Stomach smooth muscle (tissue), 2 donors: Measurements from ENCODE around the gene ANK2.

Source experiments
- H3K27ac ChIP-seq: one replicate; pipeline ENCODE4 v1.7.0; 2013; ENCODE audit warnings: mild to moderate bottlenecking, low read length, inconsistent platforms
- H3K27me3 ChIP-seq, 2 donors: one replicate each; pipeline ENCODE4 v1.7.0; 2013; ENCODE audit warnings: low read length in 2 of 2; ENCODE audit not compliant: insufficient read depth in 2 of 2, control insufficient read depth in 1 of 2
- H3K36me3 ChIP-seq, 2 donors: one replicate each; pipeline ENCODE4 v1.7.0; 2013; ENCODE audit warnings: low read length in 2 of 2; ENCODE audit not compliant: control insufficient read depth in 2 of 2, insufficient read depth in 2 of 2
- H3K4me1 ChIP-seq: one replicate; pipeline ENCODE4 v1.7.0; 2013; ENCODE audit warnings: low read length; ENCODE audit not compliant: control insufficient read depth, insufficient read depth
- H3K4me3 ChIP-seq, 2 donors: one replicate each; pipeline ENCODE4 v1.7.0; 2013; ENCODE audit warnings: low read length in 2 of 2
- H3K9ac ChIP-seq, 2 donors: one replicate each; pipeline ENCODE4 v1.7.0; 2013; ENCODE audit warnings: low read length in 2 of 2, mild to moderate bottlenecking in 1 of 2
- H3K9me3 ChIP-seq, 2 donors: one replicate each; pipeline ENCODE4 v1.7.0; 2013; ENCODE audit warnings: low read length in 2 of 2; ENCODE audit not compliant: control insufficient read depth in 2 of 2
- donor health status: healthy.
- donor health status: Pancreatic carcinoma.

Gene ANK2

GRCh38 chr4:113090954-113091353, 41.5 kb downstream of the ANK2 start:
- Histone ChIP-seq H3K27me3 (no peaks in the 10 kb centered on the region), H3K4me3 (no peak overlapping the region), H3K36me3 (no peaks in the 10 kb centered on the region), H3K9me3 (no peaks in the 10 kb centered on the region), H3K9ac (no peak overlapping the region), H3K27ac (no peak overlapping the region), H3K4me1 (no peaks in the 10 kb centered on the region)

DNA sequence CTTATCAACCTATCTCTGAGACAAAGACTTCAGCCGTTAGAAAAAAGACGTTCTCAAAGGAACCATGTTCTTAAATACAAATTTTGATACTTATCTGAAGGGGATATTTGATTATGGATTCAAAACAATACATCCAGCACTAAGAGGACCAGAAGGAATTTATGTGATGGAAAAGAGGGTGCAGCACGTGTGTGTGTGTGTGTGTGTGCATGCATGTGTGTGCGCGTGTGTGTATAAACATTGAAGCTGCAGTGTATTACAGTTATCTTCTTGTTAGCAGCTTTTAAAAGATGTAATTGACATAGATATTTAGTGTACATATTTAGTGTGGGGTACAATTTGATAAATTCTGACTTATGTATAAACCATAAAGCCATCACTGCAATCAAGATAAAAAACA, 44.9 kb downstream of the ANK2 start:
- Histone ChIP-seq H3K36me3 (no peaks in the 10 kb centered on the region), H3K9ac (no peak overlapping the region), H3K9me3 (no peaks in the 10 kb centered on the region), H3K27me3 (no peaks in the 10 kb centered on the region), H3K4me1 (no peaks in the 10 kb centered on the region), H3K4me3 (no peak overlapping the region), H3K27ac (no peak overlapping the region)

- Histone ChIP-seq H3K9me3 (no peaks in the 10 kb centered on the region), H3K27ac (no peak overlapping the region), H3K9ac (no peak overlapping the region), H3K4me1 (no peaks in the 10 kb centered on the region), H3K36me3 (no peaks in the 10 kb centered on the region), H3K4me3 (no peak overlapping the region), H3K27me3 (no peaks in the 10 kb centered on the region)
These were observed 45.3 kb downstream of the ANK2 start for GRCh38 chr4:113094802-113095201.

DNA sequence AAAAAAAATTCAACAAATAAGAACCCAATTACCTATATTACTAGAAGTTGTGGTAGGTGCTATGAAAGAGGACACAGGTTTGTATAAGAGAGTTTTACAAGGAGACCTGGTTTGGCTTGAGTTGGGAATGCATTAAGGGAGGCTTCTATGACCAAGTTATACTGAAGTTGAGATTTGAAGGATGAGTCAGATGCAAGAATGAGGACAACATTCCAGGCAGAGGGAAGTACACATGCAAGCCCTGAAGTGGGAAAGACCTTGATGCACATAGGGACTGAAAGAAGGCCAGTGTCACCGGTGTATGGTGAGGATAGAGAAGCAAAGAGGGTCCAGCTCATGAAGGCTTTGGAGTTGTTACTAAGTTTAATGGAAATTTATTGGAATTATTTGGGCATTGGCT, 52.2 kb downstream of the ANK2 start:
- Histone ChIP-seq H3K9me3 (no peaks in the 10 kb centered on the region), H3K4me1 (no peaks in the 10 kb centered on the region), H3K27me3 (no peaks in the 10 kb centered on the region)

GRCh38 chr4:113103556-113103955, 54.1 kb downstream of the ANK2 start:
- H3K27ac ChIP-seq = no peak overlapping the region
- H3K9ac ChIP-seq = no peak overlapping the region
- no peaks in the 10 kb centered on the region for H3K36me3 ChIP-seq
- no peak overlapping the region for H3K4me3 ChIP-seq
- no peaks in the 10 kb centered on the region for H3K27me3 ChIP-seq
- H3K4me1 ChIP-seq = no peaks in the 10 kb centered on the region
- H3K9me3 ChIP-seq = no peaks in the 10 kb centered on the region

More for the DNA sequence above, 52.2 kb downstream of the ANK2 start:
- Histone ChIP-seq H3K4me3 (no peak overlapping the region), H3K27ac (no peak overlapping the region), H3K36me3 (no peaks in the 10 kb centered on the region), H3K9ac (no peak overlapping the region)

DNA sequence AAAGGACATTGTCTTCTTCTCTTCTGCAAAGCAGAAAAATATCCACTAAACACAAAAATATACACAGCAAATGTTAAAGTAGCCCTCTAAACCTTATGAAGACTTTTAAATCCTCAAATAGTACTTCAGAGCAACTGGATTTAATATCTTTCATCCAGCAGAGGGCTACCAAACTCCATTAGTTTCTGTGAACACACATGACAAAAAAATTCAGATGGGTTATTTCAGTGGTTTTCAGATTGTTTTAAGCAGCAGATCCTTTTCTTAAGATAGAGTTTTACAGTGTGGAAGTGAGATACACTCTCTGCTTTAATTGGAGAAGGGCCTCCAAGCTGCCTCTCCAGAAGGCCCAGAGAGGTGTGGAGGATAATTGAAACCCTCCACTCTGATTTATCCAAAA, 56.7 kb downstream of the ANK2 start:
- Histone ChIP-seq H3K36me3 (no peaks in the 10 kb centered on the region), H3K9me3 (no peaks in the 10 kb centered on the region), H3K9ac (no peak overlapping the region), H3K27me3 (no peaks in the 10 kb centered on the region), H3K4me3 (no peak overlapping the region), H3K4me1 (no peaks in the 10 kb centered on the region), H3K27ac (no peak overlapping the region)

DNA sequence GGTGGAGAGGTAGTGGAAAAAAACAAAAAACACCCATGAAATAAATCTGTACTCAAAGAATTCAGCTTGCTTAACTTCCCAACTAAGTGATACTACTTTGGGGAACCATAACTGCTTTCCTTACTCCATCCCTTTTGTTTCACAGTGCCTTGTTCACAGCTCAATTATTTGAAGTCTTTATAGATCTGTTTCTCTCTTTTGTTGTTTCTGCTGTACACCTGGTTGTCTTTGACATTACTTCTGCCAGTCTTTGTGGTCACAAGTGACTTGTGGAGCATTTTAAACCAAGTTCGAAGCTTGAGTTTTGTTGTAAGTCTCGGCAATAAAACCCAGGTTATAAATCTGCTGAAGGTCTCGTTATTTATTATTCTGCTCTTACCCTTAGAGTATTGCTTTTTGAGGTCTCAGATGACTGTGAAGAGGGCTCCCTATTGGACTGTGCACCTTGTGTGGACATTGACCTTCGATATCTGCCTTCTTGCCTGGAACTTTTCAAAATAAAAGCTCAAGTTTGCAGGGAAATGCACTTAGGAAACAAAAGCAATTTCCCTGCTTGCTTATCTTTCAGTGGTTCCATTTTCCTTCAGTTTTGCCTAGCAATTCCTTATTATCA, 59.8 kb downstream of the ANK2 start:
- no peak overlapping the region for H3K4me3 ChIP-seq
- H3K36me3 ChIP-seq = no peaks in the 10 kb centered on the region
- no peaks in the 10 kb centered on the region for H3K27me3 ChIP-seq
- H3K27ac ChIP-seq = no peak overlapping the region
- H3K4me1 ChIP-seq = no peaks in the 10 kb centered on the region
- H3K9ac ChIP-seq = no peak overlapping the region
- H3K9me3 ChIP-seq = no peaks in the 10 kb centered on the region

DNA sequence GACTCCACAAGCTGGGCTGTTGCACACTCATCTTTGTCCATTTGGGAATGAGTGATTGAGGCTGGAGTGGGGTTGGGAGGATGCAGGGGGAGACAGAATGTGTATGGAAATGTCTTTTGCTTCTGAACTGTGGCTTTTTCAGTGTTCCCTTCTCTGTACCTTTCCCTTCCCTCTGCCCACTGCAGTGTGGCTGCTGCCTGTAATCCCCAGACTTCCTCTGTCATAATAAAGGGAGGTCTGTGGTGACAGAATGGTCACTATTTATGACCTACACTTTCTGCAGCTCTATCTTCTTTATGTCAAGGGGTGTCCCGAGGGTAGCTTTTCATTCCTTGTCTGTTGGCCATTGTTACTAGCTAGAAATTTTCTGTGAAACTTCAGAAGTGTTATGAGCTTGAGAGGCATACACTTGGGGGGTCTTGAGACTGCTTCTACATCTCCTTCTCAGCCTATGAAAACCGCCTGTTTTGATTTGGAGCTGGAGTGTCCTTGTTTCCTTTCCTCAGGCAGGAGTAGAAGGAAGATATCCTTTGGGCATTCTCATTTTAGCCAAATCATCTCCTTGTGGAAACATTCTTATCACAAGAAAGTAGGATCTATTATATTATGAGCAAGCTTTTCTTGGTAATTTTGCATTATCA, 63.0 kb downstream of the ANK2 start:
- Histone ChIP-seq H3K9me3 (no peaks in the 10 kb centered on the region), H3K27ac (no peak overlapping the region), H3K4me1 (no peaks in the 10 kb centered on the region), H3K9ac (no peak overlapping the region), H3K36me3 (no peaks in the 10 kb centered on the region), H3K4me3 (no peak overlapping the region), H3K27me3 (no peaks in the 10 kb centered on the region)

GRCh38 chr4:113113151-113113550, 63.7 kb downstream of the ANK2 start:
- Histone ChIP-seq H3K9ac (no peak overlapping the region), H3K27me3 (no peaks in the 10 kb centered on the region), H3K36me3 (no peaks in the 10 kb centered on the region), H3K27ac (no peak overlapping the region), H3K4me1 (no peaks in the 10 kb centered on the region), H3K9me3 (no peaks in the 10 kb centered on the region), H3K4me3 (no peak overlapping the region)

- Histone ChIP-seq H3K36me3 (no peaks in the 10 kb centered on the region), H3K9me3 (no peaks in the 10 kb centered on the region), H3K9ac (no peak overlapping the region), H3K4me3 (no peak overlapping the region), H3K4me1 (no peaks in the 10 kb centered on the region), H3K27me3 (no peaks in the 10 kb centered on the region), H3K27ac (no peak overlapping the region)
These were observed 65.4 kb downstream of the ANK2 start for GRCh38 chr4:113114884-113115283.
